ENCODE results near the gene ANK3. TPM values are rescaled to one million over a fixed set of nuclear protein-coding genes. Genes with fewer than 3 reads are reported as not detected.
A peak's percentile ranks its signal among the peaks of the same experiment; 100 is the strongest.

The ANK3 gene
- polyA plus RNA-seq, 1 donor (not counting 4 experiments of a cell fraction or from before 2014, with no cell fraction given), result 8.3 TPM

- H3K27ac ChIP-seq (ENCODE audit: control insufficient read depth, insufficient read depth, low read length), result no peak overlapping the region
- no peaks in the 10 kb centered on the region for H3K79me2 ChIP-seq (ENCODE audit: control insufficient read depth, insufficient read depth, low read length)
- no peaks in the 10 kb centered on the region for H3K27me3 ChIP-seq (ENCODE audit: control insufficient read depth, extremely low read depth, insufficient read depth, low read length)
- TF ChIP-seq CTCF (optimal IDR thresholded peaks at IDR 0.05 in 1 of 3, IDR thresholded peaks at IDR 0.05 in 1 of 3, conservative IDR thresholded peaks at IDR 0.05 in 1 of 3; ENCODE audit: extremely low read depth in 1 of 3, insufficient read depth in 2 of 3, low read length in 3 of 3) (no peak), EZH2 (IDR thresholded peaks at IDR 0.05; ENCODE audit: low read length) (no peak)
- H3K4me3 ChIP-seq (ENCODE audit: control insufficient read depth in 2 of 3, extremely low read depth in 1 of 3, insufficient read depth in 2 of 3, low read depth in 1 of 3, low read length in 3 of 3), result no peak overlapping the region
- dilution Hi-C loops (cut with MboI; ENCODE audit: extremely low pct_ligation_motif_present, low sequenced_read_pairs), result no loop called here
- H3K9me3 ChIP-seq (ENCODE audit: control insufficient read depth, low read depth, low read length), result no peaks in the 10 kb centered on the region
- H3K36me3 ChIP-seq (ENCODE audit: control insufficient read depth in 2 of 2, extremely low read depth in 1 of 2, insufficient read depth in 2 of 2, low read length in 2 of 2), result no peaks in the 10 kb centered on the region
- no peak for DNase-seq (ENCODE audit: low read depth, low spot score)
- no peak for FAIRE-seq
- no peaks in the 10 kb centered on the region for H3K9me1 ChIP-seq (ENCODE audit: control insufficient read depth, extremely low read depth, insufficient read depth, low read length)
- no peak overlapping the region for H3K9ac ChIP-seq (ENCODE audit: control insufficient read depth, extremely low read depth, insufficient read depth, low read length)
- no peak overlapping the region for H3K4me2 ChIP-seq (ENCODE audit: control insufficient read depth, extremely low read depth, insufficient read depth, low read depth, low read length)
- no peaks in the 10 kb centered on the region for H4K20me1 ChIP-seq (ENCODE audit: control insufficient read depth, extremely low read depth, insufficient read depth, low read length)
- H3K4me1 ChIP-seq (ENCODE audit: control insufficient read depth, extremely low read depth, insufficient read depth, low read length), result peaks cover 5% of the 10 kb centered on the region
- no peak overlapping the region for H2AFZ ChIP-seq (ENCODE audit: control insufficient read depth, low read length)
Measured at GRCh38 chr10:60175441-60175971, 214.2 kb downstream of the ANK3 start.

GRCh38 chr10:60172363-60172990 lies 217.2 kb downstream of the ANK3 start:
- Histone ChIP-seq H3K9me1 (ENCODE audit: control insufficient read depth, extremely low read depth, insufficient read depth, low read length) (no peaks in the 10 kb centered on the region), H3K4me3 (ENCODE audit: control insufficient read depth in 2 of 3, extremely low read depth in 1 of 3, insufficient read depth in 2 of 3, low read depth in 1 of 3, low read length in 3 of 3) (no peak overlapping the region), H3K9ac (ENCODE audit: control insufficient read depth, extremely low read depth, insufficient read depth, low read length) (no peak overlapping the region), H3K4me1 (ENCODE audit: control insufficient read depth, extremely low read depth, insufficient read depth, low read length) (peaks cover 9% of the 10 kb centered on the region), H3K27me3 (ENCODE audit: control insufficient read depth, extremely low read depth, insufficient read depth, low read length) (no peaks in the 10 kb centered on the region), H2AFZ (ENCODE audit: control insufficient read depth, low read length) (no peak overlapping the region), H3K27ac (ENCODE audit: control insufficient read depth, insufficient read depth, low read length) (no peak overlapping the region), H3K9me3 (ENCODE audit: control insufficient read depth, low read depth, low read length) (no peaks in the 10 kb centered on the region), H4K20me1 (ENCODE audit: control insufficient read depth, extremely low read depth, insufficient read depth, low read length) (no peaks in the 10 kb centered on the region), H3K4me2 (ENCODE audit: control insufficient read depth, extremely low read depth, insufficient read depth, low read depth, low read length) (no peak overlapping the region), H3K79me2 (ENCODE audit: control insufficient read depth, insufficient read depth, low read length) (no peaks in the 10 kb centered on the region), H3K36me3 (ENCODE audit: control insufficient read depth in 2 of 2, extremely low read depth in 1 of 2, insufficient read depth in 2 of 2, low read length in 2 of 2) (no peaks in the 10 kb centered on the region)
- DNase-seq (ENCODE audit: low read depth, low spot score) (no peak), FAIRE-seq (peak; percentile 62)
- dilution Hi-C loops (cut with MboI; ENCODE audit: extremely low pct_ligation_motif_present, low sequenced_read_pairs), result no loop called here
- TF ChIP-seq CTCF (optimal IDR thresholded peaks at IDR 0.05 in 1 of 3, IDR thresholded peaks at IDR 0.05 in 1 of 3, conservative IDR thresholded peaks at IDR 0.05 in 1 of 3; ENCODE audit: extremely low read depth in 1 of 3, insufficient read depth in 2 of 3, low read length in 3 of 3) (no peak), EZH2 (IDR thresholded peaks at IDR 0.05; ENCODE audit: low read length) (no peak)

Measured in keratinocyte (primary cell).